Gastroesophageal sphincter (tissue), 3 donors: ENCODE measurements around the gene TSPOAP1.

Experiments
- CTCF ChIP-seq, 4 experiments: fragments of 200-600 bp in 2 of 4; fragments of 450-650 bp in 2 of 4; sonication (generic) in 1 of 4; IDR thresholded peaks; one replicate each; pipeline ENCODE4 v1.5.1; 2017 to 2019; ENCODE audit warnings: antibody characterized with exemption in 4 of 4, mild to moderate bottlenecking in 2 of 4, moderate library complexity in 2 of 4
- POLR2A ChIP-seq, 2 donors: fragments of 450-650 bp; IDR thresholded peaks; one replicate each; pipeline ENCODE4 v1.6.1; 2017; ENCODE audit warnings: antibody characterized with exemption in 2 of 2, mild to moderate bottlenecking in 2 of 2, moderate library complexity in 1 of 2
- POLR2AphosphoS5 ChIP-seq: sonication (generic); formaldehyde crosslinking; IDR thresholded peaks from one replicate; pipeline ENCODE4 v1.6.1; 2017; ENCODE audit warnings: antibody characterized with exemption

DNA sequence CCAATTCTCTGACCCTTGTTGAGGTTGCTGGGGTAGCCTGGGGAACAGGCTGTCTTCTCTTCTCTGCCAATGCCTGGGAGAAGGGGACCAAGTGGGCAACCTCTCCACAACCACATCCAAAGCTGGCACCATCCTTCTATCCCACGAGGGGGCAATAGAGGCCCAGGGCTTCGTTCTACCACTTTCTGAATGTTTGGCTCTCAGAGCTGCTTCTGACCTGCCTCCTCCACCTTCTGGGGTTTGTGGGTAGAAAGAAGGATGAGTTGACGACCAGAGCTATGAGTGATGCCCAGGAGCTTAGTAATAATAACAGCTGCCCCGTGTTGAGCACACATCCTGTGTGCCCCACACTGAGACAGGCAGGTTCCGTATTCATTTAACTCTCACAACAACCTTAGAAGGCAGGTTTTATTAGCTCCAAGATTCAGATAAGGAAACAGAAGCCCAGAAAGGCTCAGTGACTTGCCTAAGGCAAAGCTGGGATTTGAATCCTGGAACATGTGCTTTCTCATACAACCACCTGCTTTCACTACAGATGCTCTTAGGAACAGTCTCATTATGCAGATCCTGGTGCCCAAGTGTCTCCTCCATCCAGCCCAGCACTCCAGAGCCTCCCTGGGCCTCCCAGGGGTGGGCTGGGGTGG, 11.1 kb downstream of the TSPOAP1 start:
- TF ChIP-seq CTCF (IDR thresholded peaks at IDR 0.05), result peak in 3 of 4 experiments; percentile 32 to 51 (median 47)
- TF ChIP-seq POLR2AphosphoS5, result no peak
- TF ChIP-seq POLR2A (IDR thresholded peaks at IDR 0.05), result no peak
